ENCODE results near the gene CEP350.

Gene CEP350

GRCh38 chr1:180062452-180062971 is 107.9 kb downstream of the CEP350 start:
- DNase-seq = no peak

DNA sequence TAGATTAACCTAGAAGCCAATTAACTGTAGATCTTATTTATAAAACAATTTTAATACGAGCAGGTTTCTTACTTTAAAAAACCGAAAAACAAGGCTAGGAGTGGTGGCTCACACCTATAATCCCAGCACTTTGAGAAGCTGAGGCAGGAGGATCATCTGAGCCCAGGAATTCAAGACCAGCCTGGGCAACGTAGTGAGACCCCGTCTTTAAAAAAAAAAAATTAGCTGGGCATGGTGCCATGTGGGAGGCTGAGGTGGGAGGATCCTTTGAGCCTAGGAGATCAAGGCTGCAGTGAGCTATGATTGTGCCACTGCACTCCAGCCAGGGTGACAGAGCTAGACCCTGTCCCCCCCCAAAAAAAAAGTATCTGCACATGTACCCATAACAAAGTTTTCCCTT is 110.8 kb downstream of the CEP350 start:
- no peak for DNase-seq

DNA sequence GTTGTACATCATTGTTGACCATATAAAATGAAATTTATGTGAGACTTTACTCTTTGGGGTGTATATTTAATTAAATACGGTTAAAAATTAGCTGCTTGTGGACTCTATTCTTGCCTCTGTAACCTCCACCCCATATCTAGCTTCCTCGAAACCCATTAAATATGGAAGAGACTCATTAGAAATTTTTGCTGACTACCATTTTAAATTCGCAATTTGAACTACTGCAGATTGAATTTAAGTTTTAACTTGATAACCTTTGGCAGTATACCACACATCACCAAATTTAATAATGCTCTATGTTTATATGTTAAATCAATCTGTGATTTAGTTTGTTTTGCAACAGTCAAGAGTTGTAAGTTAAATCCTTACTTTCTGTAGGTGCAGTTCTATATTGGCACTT is 111.5 kb downstream of the CEP350 start:
- no peak for DNase-seq

GRCh38 chr1:180070286-180070685 is 115.7 kb downstream of the CEP350 start:
- no peak for DNase-seq

DNA sequence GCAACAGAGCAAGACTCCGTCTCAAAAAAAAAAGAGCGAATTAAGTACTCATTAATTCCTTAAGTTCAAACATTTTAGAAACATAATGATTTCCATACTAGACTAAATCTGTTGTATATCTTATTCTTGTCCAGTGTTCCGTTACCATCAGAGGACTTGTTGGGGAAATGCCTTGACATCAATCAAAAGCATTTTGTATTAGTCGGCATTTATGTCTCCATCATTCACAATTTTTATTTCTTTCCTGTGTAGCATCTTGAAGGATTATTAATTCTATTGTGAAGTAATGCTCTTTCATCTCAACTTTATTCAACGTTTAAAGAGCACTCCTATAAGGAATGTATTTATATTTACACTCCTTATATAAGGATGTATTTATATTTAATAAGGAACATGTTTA is 117.1 kb downstream of the CEP350 start:
- DNase-seq = no peak

DNA sequence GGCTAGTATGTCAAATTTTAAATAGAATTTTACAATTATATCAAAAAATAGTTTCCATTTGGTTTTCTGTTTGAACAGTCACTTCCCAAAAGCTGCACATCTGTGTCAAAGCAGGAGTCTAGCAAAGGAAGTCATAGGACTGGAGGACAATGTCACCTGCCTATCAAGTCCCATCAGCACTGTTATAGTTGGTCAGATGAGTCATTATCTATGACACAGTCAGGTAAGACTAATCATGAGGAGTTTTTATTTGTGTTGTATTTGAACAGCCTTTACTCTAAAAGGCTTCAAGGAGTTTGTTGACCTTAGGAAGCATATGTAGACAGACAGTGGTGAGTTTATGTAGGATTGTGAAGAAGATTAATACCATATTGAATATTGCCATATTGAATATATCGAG is 125.8 kb downstream of the CEP350 start:
- peak in 1 of 5 experiments; percentile 3 for DNase-seq

DNA sequence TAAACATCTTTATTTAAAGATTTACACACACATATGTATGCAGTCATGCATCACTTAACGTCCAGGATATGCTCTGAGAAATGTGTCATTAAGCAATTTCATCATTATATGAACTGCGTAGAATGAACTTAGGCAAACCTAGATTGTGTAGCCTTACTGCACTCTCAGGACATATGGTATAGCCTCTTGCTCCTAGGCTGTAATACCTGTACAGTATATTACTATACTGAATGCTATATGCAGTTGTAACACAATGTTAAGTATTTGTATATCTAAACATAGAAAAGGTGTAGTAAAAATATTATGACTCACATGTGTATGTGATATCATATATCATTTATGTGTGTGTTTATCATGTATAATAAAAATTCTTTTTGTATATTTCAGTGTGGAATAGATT is 126.9 kb downstream of the CEP350 start:
- DNase-seq = no peak

DNA sequence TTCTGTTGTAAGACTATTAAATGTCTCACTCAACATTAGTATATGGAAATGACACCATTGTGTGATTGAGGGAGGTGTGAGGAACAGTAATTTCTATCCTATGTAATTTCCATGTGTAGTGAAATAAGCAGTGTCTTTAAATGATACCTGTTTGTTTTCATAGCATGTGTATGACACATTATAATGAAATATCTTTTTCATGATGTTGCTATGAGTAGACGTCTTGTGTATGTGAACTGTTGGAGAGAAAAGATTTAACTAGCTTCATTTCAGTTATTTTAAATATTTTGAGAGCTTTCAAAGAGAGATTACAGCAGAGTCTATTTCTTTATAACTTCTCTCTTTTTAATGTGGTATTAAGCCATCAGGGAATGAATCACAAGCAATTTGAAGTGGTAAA is 128.6 kb downstream of the CEP350 start:
- no peak for DNase-seq

GRCh38 chr1:180084867-180085266 is 130.3 kb downstream of the CEP350 start:
- no peak for DNase-seq

- no peak for DNase-seq
These were observed 130.7 kb downstream of the CEP350 start for GRCh38 chr1:180085331-180085730.

- no peak for DNase-seq
These were observed 138.5 kb downstream of the CEP350 start for GRCh38 chr1:180092931-180093650.

- no peak for DNase-seq
These were observed 140.2 kb downstream of the CEP350 start for GRCh38 chr1:180094705-180095295.

DNA sequence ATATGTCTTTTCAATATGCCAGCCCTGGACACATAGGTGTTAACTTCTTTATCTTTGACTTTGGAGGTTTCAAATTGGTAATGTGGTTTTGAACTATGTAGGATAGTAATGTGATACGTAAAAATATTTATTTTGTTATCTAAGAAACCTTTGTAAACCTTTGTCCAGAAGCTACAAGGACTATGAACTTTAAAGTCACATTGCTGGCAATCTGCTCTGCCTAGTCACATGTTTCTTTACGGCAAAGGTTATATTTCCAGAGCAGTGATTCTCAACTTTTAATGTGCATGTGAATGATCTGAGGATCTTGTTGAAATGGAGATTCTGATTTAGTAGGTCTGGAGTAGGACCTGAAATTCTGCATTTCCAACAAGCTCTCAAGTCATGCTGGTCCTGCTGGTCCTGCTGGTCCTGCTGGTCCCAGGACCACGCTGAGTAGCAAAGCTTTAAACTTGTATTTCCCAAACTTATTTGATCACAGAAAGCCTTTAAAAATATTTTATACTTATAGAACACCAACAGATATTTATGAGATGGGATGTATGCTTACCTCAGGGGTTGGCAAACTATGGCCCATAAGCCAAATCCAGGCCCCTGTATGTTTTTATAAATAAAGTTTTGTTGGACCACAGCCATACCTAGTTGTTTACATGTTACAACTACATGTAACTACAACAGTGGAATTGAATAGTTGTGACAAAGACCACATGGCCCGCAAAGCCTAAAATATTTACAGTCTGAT is 142.1 kb downstream of the CEP350 start:
- no peak for DNase-seq

- DNase-seq = no peak
These were observed 142.7 kb downstream of the CEP350 start for GRCh38 chr1:180097326-180097605.

GRCh38 chr1:180101411-180101810 is 146.8 kb downstream of the CEP350 start:
- no peak for DNase-seq

GRCh38 chr1:180103819-180104218 is 149.2 kb downstream of the CEP350 start:
- DNase-seq = no peak

GRCh38 chr1:180112091-180112490 is 157.5 kb downstream of the CEP350 start:
- no peak for DNase-seq

DNA sequence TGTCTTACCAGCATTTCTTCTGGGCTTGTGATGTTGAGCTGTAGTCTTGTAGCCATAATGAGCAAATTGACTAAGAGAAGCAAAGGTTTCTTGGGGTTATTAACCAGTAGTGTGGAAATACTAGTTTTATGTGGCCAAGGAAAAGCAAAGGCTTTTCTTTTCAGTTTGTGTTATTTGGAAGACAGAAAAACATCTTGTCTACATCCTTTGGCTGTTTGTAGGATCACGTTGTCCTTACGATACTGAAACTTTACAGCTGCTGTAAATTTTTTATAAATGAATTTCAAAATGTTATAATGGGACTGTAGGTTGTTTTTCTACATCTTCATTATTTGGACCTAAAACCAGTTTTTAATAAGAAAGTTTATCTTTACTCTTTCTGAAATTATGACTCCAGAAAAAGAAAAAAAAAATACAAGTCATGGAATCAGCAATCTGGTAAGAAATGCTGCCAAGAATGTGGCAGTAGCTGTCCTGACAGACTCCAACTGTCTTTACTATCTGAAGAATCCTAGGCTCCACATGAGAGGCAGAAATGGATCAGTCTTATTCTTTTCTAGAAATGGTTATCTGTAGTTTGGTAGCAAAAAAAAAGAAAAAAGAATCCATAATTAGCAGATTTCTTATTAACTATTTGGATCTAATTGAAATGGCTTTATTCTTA is 158.5 kb downstream of the CEP350 start:
- DNase-seq = no peak

- no peak for DNase-seq
These were observed 159.9 kb downstream of the CEP350 start for GRCh38 chr1:180114396-180114945.

DNA sequence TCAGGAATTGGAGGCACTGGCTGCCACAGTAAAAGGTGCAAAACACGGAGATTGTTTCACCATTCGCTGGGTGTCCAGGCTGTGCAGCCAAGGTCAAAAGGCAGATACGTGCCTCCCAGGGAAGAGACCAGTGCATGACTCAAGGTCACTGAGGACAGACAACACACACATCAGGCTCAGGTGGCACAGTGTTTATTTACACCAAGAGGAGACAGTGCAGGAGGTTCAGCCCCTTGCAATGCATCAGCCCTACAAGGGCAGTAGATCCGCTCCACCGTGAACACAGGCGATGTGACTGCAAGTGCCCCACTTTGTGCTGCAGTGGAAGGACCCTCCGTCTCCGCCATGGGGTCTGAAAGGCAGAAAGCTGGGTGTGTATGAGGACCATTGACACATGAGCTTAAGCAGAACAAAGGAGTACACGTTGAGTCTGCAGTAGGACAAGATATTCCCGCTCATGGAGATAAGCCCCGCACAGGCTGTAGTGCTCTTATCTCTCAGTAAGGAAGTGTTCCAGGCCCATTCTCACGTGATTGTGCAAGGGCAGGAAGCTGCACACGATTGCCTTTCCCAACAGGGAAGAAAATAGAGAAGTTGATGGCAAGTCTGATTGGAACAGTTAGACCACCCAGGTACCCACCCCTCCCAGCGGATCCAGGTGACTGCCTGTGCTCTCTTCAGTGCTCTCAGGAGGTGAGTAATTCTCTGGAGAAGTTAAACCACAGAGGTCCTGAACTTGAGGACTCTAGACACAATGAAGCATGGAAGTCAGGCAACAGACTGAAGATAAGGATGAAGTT is 162.6 kb downstream of the CEP350 start:
- no peak for DNase-seq

GRCh38 chr1:180117764-180118116 is 163.1 kb downstream of the CEP350 start:
- DNase-seq = no peak

DNA sequence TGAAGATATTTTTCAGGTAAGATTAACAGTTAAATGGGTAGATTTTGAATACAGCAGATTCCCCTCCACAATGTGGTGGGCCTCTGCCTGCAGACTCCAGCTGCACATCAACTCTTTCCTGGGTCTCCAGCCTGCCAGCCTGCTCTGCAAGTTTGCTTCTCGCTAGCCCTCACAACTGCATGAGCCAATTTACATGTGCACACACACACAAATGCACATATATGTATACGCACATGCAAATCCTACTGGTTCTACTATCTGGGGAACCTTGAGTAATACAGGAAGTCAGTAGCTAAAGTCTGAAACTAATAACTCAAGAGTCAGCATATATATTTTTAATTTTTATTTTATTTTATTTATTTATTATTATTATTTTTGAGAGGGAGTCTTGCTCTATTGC is 165.2 kb downstream of the CEP350 start:
- no peak for DNase-seq
